B cell (primary cell): ENCODE measurements around the gene KCNK2.

Experiments used
- CTCF ChIP-seq: fragments of 200-600 bp; IDR thresholded peaks from one replicate; pipeline ENCODE4 v1.8.0; 2022; ENCODE audit warnings: antibody characterized with exemption, mild to moderate bottlenecking
- EZH2 ChIP-seq: IDR thresholded peaks from 2 replicates; pipeline ENCODE4 v1.6.1; 2012; ENCODE audit warnings: borderline replicate concordance, low read depth, mild to moderate bottlenecking, moderate library complexity, low read length; ENCODE audit not compliant: insufficient read depth, poor library complexity, severe bottlenecking

GRCh38 chr1:215285013-215285800 lies 202.7 kb downstream of the KCNK2 start:
- TF ChIP-seq CTCF (no peak), EZH2 (no peak)
